GM19035 (cell line): ENCODE measurements around the gene MBD6.

Source experiments
- ATAC-seq: cut with Tn5 transposase; IDR thresholded peaks from one replicate; pipeline ENCODE4 v1.9.1; 2021; ENCODE audit not compliant: unreplicated experiment

MBD6 gene

GRCh38 chr12:57522011-57522886 is at the start of gene MBD6:
MBD6 (plus strand) TSS chr12:57522824; CDS start chr12:57524304, 1,480 bp downstream.
- peak; percentile 46 for ATAC-seq

- no peak for ATAC-seq
These were observed 49.2 kb upstream of the MBD6 start for GRCh38 chr12:57473392-57473791.

- no peak for ATAC-seq
These were observed 48.7 kb upstream of the MBD6 start for GRCh38 chr12:57473886-57474285.

- ATAC-seq: no peak
These were observed 48.2 kb upstream of the MBD6 start for GRCh38 chr12:57474430-57474829.

GRCh38 chr12:57474862-57475261 is 47.8 kb upstream of the MBD6 start:
- ATAC-seq: no peak

GRCh38 chr12:57475271-57476161 is 47.1 kb upstream of the MBD6 start:
- ATAC-seq: peak; percentile 2

- ATAC-seq: peak; percentile 38
These were observed 46.2 kb upstream of the MBD6 start for GRCh38 chr12:57476162-57476992.

- no peak for ATAC-seq
These were observed 45.5 kb upstream of the MBD6 start for GRCh38 chr12:57476993-57477709.

- peak; percentile 35 for ATAC-seq
These were observed 44.6 kb upstream of the MBD6 start for GRCh38 chr12:57477710-57478681.

GRCh38 chr12:57479043-57479375 is 43.6 kb upstream of the MBD6 start:
- ATAC-seq: no peak

- ATAC-seq: peak; percentile 36
These were observed 43.1 kb upstream of the MBD6 start, which contains the start of gene ARHGAP9 for GRCh38 chr12:57479376-57480115. ARHGAP9 (minus strand) TSS chr12:57479866; CDS start chr12:57479406, 460 bp downstream.

GRCh38 chr12:57481671-57482070 is 41.0 kb upstream of the MBD6 start:
- no peak for ATAC-seq

- no peak for ATAC-seq
These were observed 39.2 kb upstream of the MBD6 start for GRCh38 chr12:57483466-57483865.

GRCh38 chr12:57485695-57486094 is 36.9 kb upstream of the MBD6 start:
- ATAC-seq: no peak

- ATAC-seq: no peak
These were observed 35.5 kb upstream of the MBD6 start for GRCh38 chr12:57487055-57487596.

GRCh38 chr12:57487597-57488401 is 34.8 kb upstream of the MBD6 start, which contains the start of gene MARS1:
MARS1 (plus strand) TSS chr12:57488068; CDS start chr12:57488091, 23 bp downstream.
- peak; percentile 98 for ATAC-seq
